ENCODE results near the gene MEGF6.

DNA sequence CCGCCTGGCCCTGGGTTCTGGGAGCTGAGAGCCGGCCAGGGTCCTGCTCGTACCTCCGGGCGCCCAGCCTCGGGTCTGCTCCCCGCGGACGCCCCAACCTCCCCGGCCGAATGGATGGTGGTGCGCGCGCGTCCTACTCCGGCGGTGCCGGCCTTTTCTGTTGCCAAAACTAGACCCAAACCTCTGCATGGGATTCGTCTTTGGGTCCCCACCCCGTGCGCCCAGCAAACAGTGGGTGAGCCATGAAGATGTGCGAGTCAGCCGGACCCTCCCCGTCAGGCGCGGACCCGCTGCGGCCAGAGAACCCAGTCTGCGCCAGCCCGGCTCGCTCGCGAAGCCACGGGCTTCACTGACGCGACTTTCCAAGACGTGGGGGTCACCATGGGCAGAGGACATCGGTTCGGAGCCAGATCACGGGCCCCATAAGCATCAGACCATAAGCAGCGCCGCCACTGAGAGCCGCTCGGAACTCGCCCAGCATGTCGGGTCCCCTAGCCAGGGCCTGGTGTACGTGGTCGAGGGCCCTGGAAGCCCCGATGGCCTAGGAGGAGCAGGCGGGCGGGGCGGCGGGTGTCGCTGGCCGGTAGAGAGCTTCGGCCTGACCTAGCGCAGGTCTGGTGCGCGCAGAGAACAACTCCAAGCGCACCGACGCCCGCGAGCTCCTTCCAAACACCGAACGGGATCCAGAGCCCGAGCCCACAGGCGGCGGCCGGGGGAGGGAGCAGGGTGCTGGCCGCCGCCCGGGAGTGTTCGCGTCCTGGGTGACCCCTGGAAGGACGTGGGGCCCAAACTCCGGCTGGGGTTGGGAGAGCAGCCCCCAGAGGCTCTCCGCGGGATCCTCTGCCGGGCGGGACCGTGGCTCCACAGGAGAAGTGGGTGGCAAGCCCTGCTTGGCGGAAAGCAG lies 40.0 kb upstream of the MEGF6 start:
- no peak for TF ChIP-seq POLR2A (IDR thresholded peaks at IDR 0.05)
- TF ChIP-seq, protein P1, sequence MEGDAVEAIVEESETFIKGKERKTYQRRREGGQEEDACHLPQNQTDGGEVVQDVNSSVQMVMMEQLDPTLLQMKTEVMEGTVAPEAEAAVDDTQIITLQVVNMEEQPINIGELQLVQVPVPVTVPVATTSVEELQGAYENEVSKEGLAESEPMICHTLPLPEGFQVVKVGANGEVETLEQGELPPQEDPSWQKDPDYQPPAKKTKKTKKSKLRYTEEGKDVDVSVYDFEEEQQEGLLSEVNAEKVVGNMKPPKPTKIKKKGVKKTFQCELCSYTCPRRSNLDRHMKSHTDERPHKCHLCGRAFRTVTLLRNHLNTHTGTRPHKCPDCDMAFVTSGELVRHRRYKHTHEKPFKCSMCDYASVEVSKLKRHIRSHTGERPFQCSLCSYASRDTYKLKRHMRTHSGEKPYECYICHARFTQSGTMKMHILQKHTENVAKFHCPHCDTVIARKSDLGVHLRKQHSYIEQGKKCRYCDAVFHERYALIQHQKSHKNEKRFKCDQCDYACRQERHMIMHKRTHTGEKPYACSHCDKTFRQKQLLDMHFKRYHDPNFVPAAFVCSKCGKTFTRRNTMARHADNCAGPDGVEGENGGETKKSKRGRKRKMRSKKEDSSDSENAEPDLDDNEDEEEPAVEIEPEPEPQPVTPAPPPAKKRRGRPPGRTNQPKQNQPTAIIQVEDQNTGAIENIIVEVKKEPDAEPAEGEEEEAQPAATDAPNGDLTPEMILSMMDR (IDR thresholded peaks at IDR 0.05): no peak
